ENCODE data around the gene EPB41L3. TPM values are rescaled to one million over a fixed set of nuclear protein-coding genes. Genes with fewer than 3 reads are reported as not detected.

EPB41L3 gene
- total RNA-seq, 1 experiment from 2014 or later, result 20.6 TPM

GRCh38 chr18:5369513-5369912 lies 174.3 kb downstream of the EPB41L3 start:
- H3K4me1 Mint-ChIP-seq, result peaks cover 9% of the 10 kb centered on the region
- POLR2A ChIA-PET, result no interaction called here
- TF ChIP-seq, protein P1, sequence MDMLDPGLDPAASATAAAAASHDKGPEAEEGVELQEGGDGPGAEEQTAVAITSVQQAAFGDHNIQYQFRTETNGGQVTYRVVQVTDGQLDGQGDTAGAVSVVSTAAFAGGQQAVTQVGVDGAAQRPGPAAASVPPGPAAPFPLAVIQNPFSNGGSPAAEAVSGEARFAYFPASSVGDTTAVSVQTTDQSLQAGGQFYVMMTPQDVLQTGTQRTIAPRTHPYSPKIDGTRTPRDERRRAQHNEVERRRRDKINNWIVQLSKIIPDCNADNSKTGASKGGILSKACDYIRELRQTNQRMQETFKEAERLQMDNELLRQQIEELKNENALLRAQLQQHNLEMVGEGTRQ (CRISPR knock-in tag; IDR thresholded peaks at IDR 0.05), result peak; percentile 71
- no peak for TF ChIP-seq ZNF121 (CRISPR knock-in tag; IDR thresholded peaks at IDR 0.05)
- DNase-seq (ENCODE audit: low spot score) (no peak), ATAC-seq (no peak)
- H3K27me3 Mint-ChIP-seq (ENCODE audit: low read depth), result no peaks in the 10 kb centered on the region
- H3K36me3 Mint-ChIP-seq, result no peaks in the 10 kb centered on the region
- H3K4me3 Mint-ChIP-seq, result no peak overlapping the region
- H3K9me3 Mint-ChIP-seq, result no peaks in the 10 kb centered on the region
- H3K27ac Mint-ChIP-seq, result no peak overlapping the region
- CTCF ChIA-PET, result interaction anchor here (0.6 kb wide), 1 partner anchor 1276 kb away, joined by 3 read pairs; no protein-coding TSS in a partner anchor

DNA sequence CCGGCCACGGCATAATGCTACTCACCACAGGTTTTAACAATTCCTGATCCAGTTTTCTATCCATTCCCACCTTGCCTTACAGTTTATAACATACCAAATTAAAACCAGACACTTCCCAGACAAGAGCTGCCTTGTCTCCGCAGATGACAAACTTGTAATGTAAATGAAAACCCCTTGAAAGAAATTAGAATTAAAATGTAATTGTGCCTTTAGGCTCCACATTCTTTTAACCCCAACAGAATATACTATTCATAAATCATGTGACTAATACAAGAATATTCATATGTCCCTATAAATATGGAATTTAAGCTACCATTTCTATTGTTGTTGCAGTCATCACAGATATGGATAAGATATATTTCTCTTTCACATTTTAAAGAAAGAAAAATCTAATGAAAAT lies 178.4 kb downstream of the EPB41L3 start:
- ATAC-seq, result no peak
- no peak overlapping the region for H3K4me3 Mint-ChIP-seq

More for the DNA sequence above, 178.4 kb downstream of the EPB41L3 start:
- TF ChIP-seq, protein P2, sequence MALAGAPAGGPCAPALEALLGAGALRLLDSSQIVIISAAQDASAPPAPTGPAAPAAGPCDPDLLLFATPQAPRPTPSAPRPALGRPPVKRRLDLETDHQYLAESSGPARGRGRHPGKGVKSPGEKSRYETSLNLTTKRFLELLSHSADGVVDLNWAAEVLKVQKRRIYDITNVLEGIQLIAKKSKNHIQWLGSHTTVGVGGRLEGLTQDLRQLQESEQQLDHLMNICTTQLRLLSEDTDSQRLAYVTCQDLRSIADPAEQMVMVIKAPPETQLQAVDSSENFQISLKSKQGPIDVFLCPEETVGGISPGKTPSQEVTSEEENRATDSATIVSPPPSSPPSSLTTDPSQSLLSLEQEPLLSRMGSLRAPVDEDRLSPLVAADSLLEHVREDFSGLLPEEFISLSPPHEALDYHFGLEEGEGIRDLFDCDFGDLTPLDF (CRISPR knock-in tag; IDR thresholded peaks at IDR 0.05), result no peak
- TF ChIP-seq ZBTB21 (CRISPR knock-in tag; IDR thresholded peaks at IDR 0.05; ENCODE audit: borderline replicate concordance) (no peak), RORB (CRISPR knock-in tag; IDR thresholded peaks at IDR 0.05) (no peak), ATF1 (CRISPR knock-in tag; IDR thresholded peaks at IDR 0.05) (no peak), NFE2L1 (CRISPR knock-in tag; IDR thresholded peaks at IDR 0.05) (no peak), TCF7 (CRISPR knock-in tag; IDR thresholded peaks at IDR 0.05; ENCODE audit: low read depth) (no peak), HMGA2 (CRISPR knock-in tag; IDR thresholded peaks at IDR 0.05) (no peak), JAZF1 (CRISPR knock-in tag; IDR thresholded peaks at IDR 0.05) (no peak), MXD4 (CRISPR knock-in tag; IDR thresholded peaks at IDR 0.05; ENCODE audit: borderline replicate concordance) (no peak), NR3C1 (CRISPR knock-in tag; conservative IDR thresholded peaks at IDR 0.05; ENCODE audit: low read depth) (no peak), ZNF219 (CRISPR knock-in tag; IDR thresholded peaks at IDR 0.05; ENCODE audit: borderline replicate concordance) (no peak), STAT6 (CRISPR knock-in tag; conservative IDR thresholded peaks at IDR 0.05; ENCODE audit: low read depth) (no peak), FOXP1 (CRISPR knock-in tag; IDR thresholded peaks at IDR 0.05; ENCODE audit: borderline replicate concordance) (no peak), USF1 (CRISPR knock-in tag; IDR thresholded peaks at IDR 0.05) (no peak), ZNF512 (CRISPR knock-in tag; IDR thresholded peaks at IDR 0.05; ENCODE audit: borderline replicate concordance) (no peak), CREB1 (CRISPR knock-in tag; IDR thresholded peaks at IDR 0.05) (no peak)
- TF ChIP-seq, protein P3, sequence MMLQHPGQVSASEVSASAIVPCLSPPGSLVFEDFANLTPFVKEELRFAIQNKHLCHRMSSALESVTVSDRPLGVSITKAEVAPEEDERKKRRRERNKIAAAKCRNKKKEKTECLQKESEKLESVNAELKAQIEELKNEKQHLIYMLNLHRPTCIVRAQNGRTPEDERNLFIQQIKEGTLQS (CRISPR knock-in tag; conservative IDR thresholded peaks at IDR 0.05), result no peak
- TF ChIP-seq, protein P4, sequence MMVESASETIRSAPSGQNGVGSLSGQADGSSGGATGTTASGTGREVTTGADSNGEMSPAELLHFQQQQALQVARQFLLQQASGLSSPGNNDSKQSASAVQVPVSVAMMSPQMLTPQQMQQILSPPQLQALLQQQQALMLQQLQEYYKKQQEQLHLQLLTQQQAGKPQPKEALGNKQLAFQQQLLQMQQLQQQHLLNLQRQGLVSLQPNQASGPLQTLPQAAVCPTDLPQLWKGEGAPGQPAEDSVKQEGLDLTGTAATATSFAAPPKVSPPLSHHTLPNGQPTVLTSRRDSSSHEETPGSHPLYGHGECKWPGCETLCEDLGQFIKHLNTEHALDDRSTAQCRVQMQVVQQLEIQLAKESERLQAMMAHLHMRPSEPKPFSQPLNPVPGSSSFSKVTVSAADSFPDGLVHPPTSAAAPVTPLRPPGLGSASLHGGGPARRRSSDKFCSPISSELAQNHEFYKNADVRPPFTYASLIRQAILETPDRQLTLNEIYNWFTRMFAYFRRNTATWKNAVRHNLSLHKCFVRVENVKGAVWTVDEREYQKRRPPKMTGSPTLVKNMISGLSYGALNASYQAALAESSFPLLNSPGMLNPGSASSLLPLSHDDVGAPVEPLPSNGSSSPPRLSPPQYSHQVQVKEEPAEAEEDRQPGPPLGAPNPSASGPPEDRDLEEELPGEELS (CRISPR knock-in tag; IDR thresholded peaks at IDR 0.05), result no peak
- TF ChIP-seq, protein P5, sequence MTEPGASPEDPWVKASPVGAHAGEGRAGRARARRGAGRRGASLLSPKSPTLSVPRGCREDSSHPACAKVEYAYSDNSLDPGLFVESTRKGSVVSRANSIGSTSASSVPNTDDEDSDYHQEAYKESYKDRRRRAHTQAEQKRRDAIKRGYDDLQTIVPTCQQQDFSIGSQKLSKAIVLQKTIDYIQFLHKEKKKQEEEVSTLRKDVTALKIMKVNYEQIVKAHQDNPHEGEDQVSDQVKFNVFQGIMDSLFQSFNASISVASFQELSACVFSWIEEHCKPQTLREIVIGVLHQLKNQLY (CRISPR knock-in tag; IDR thresholded peaks at IDR 0.05), result no peak
- TF ChIP-seq, protein P1 (CRISPR knock-in tag; IDR thresholded peaks at IDR 0.05), result no peak
- Mint-ChIP-seq H3K9me3 (no peaks in the 10 kb centered on the region; the same call in 1 of the 2 replicates), H3K27ac (no peak overlapping the region), H3K4me1 (peaks cover 9% of the 10 kb centered on the region), H3K27me3 (ENCODE audit: low read depth) (no peaks in the 10 kb centered on the region), H3K36me3 (no peaks in the 10 kb centered on the region)
- DNase-seq (ENCODE audit: low spot score), result no peak
- POLR2A ChIA-PET, result no interaction called here
- CTCF ChIA-PET, result no interaction called here
